AG20443 (cell line): ENCODE data around the gene MARCHF2.

ENCODE experiments used
- DNase-seq: peaks from one replicate; pipeline ENCODE4 v3.0.0; 2012; ENCODE audit warnings: low spot score, mixed read lengths

Gene MARCHF2

GRCh38 chr19:8387688-8388611 lies 25.2 kb upstream of the MARCHF2 start:
- DNase-seq: no peak

GRCh38 chr19:8388612-8388958 lies 24.5 kb upstream of the MARCHF2 start:
- DNase-seq: no peak

DNA sequence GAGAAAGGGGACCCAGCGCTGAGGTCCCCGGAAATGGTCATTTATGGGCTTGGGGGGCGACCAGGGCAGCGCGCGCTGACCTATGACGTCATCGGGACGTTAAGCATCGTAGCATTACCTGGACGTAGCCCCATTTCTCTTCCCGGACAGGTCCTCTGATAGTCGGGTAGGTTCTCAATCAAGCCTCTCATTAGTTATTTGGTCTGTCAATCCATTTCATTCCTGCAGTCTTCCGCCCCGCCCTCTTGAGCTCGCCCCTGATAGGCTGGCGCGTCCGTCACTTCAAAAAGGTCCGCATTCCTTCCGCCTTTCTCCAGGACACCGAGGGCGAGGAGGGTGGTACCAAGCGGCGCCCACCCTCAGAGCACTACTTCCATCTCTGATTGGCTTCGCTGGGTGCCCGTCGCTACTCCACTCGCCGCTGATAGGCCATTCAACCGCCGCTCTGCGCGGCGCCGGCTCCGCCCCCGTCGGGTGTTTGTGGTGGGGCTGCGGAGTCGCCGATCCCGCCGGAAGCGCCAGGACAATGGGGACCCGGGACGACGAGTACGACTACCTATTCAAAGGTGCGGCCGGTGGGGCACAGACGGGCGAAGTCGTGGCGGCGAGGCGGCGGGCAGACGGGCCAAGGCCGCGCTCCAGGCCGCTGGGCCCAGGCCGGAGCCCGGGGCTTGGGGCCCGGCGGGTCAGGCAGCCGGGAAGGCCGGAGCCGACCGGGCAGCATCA lies 23.1 kb upstream of the MARCHF2 start, which contains the start of gene RAB11B:
TSS of gene RAB11B (plus strand) at position 470 of the 726 bp plus-strand sequence. CDS start at position 527, 57 bp downstream.
- DNase-seq: peak; percentile 97

DNA sequence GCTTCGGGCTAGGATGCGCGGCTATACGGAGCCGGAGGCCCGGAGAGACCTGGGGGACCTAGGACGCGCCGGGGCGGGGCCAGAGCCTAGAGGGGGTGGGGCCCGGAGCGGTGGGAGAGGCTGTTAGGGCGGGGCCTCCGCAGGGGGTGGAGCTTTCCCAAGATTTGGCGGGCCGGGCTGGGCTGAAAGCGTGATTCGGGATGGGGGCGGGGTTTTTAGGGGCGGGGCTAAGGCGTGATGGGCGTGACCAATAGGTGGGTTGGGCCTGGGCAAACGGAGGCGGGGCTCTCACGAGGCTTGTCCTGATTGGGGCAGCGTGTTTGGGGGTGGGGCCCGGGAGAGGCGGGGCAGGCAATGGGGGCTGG lies 22.5 kb upstream of the MARCHF2 start:
- DNase-seq: peak; percentile 96

- DNase-seq: no peak
These were observed 21.7 kb upstream of the MARCHF2 start for GRCh38 chr19:8391198-8392016.

GRCh38 chr19:8392017-8392591 lies 21.0 kb upstream of the MARCHF2 start:
- peak; percentile 17 for DNase-seq

GRCh38 chr19:8393192-8393870 lies 19.8 kb upstream of the MARCHF2 start:
- no peak for DNase-seq

- DNase-seq: no peak
These were observed 19.2 kb upstream of the MARCHF2 start for GRCh38 chr19:8393871-8394250.

- DNase-seq: no peak
These were observed 17.5 kb upstream of the MARCHF2 start for GRCh38 chr19:8395621-8396082.

DNA sequence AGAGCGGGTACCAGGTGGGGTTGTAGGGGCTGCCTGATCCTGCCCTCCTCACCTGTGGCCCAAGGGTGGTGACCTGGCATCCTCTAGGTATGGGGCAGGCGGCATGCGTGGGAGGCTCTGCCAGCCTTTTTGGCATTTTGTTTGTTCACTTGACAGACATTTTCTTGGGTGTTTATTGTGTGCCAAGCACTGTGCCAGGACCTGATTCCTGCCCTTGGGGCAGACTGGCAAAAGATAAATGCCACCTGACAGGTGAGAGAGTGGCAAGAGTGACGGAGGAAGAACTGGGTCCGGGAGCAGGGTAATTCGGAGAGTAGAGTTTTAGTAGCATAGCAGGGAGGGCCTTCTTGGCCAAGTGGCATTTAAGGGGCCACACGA lies 16.9 kb upstream of the MARCHF2 start:
- DNase-seq: no peak

DNA sequence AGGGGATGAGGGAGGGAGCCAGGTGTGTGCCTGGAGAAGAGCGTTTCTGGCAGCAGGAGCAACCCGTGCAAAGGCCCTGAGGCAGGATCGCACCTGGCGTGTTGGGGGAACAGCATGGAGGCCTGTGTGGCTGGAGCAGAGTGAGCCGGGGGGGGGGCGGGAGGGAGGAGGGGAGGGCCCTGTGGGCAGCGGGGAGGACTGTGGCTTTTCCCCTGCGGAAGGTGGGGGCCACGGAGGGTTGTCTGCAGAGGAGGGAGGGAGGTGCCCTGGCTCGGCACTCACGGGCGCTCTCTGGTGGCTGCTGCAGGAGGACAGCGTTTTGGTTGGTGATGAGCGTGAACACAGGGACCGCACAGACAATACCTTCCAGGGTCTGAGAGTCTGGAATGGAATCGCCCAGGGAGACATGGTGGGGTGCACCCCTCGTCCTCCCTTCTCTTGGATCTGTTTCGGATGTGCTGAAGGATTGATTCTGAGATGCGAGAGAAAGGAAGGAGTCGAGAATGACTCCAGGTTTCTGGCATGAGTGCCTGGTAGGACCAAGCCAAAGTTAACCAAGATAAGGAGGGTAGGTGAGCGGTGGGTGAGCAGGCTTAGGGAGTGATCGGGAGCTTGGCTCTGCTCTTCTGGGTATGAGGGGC lies 16.4 kb upstream of the MARCHF2 start:
- peak; percentile 82 for DNase-seq

DNA sequence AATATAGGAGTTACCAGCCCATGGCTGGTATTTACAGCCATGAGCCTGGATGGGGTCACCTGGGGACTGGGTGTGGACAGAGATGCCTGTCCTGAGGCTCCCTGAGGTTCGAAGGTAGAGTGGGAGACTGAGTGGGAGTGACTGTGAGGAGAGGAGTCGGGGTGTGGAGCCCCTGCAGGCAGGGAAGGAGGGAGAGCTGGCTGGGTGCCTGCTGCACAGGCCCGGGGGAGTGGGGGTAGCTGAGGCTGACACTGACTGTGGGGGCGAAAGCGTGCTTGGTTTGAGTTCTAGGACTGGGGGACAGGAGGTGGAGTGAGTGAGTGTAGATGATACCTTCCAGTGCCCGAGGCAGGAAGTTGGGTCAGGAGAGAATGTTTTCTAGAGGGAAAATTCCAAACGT lies 15.8 kb upstream of the MARCHF2 start:
- DNase-seq: no peak

- no peak for DNase-seq
These were observed 15.3 kb upstream of the MARCHF2 start for GRCh38 chr19:8397746-8398310.

GRCh38 chr19:8398311-8398771 lies 14.8 kb upstream of the MARCHF2 start:
- DNase-seq: no peak

DNA sequence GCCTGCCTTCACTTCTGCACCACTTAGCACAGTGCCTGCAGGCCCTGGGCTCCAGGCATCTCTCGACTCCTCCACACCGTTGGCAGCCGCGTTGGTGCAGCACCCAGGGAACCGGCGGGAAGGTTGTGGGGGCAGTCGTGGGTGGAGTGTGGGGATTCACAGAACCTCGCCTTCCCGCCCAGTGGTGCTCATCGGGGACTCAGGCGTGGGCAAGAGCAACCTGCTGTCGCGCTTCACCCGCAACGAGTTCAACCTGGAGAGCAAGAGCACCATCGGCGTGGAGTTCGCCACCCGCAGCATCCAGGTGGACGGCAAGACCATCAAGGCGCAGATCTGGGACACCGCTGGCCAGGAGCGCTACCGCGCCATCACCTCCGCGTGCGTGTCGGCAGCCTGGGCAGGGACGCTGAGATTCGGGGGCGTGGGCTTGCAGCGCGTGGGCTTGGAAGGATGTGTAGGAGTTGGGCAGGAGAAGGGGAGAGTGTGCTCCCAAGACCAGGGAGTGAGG lies 13.4 kb upstream of the MARCHF2 start:
- DNase-seq: no peak

GRCh38 chr19:8401981-8402411 lies 11.1 kb upstream of the MARCHF2 start:
- no peak for DNase-seq

DNA sequence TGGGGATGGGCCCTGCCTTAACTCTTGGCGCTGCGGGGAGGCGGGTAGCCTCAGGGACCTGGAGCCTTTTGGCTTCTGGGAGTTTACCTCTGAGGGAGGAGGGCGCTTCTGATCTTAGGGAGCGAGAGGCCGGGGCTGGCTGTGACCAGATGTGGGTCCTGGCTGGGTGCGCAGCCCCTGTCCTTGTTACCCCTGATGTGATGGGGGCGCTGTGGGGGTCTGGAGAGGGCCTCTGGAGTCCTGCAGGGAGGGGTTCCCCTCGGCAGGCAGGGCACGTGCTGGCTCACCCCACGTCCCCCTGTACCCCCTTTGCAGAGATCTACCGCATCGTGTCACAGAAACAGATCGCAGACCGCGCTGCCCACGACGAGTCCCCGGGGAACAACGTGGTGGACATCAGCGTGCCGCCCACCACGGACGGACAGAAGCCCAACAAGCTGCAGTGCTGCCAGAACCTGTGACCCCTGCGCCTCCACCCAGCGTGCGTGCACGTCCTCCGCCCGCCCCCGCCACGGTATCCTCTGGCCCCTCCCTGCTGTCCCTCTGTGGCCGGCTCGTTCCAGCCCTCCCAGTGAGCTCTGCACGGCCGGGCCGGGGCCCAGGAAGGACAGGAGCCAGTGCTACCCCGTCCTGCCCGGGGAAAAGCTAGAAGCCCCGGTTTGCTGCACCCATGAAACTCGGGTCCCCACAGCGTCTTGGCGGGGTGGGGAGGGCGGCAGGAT lies 9.8 kb upstream of the MARCHF2 start:
- DNase-seq: no peak

GRCh38 chr19:8403820-8404109 lies 9.3 kb upstream of the MARCHF2 start:
- no peak for DNase-seq

GRCh38 chr19:8404391-8405151 lies 8.5 kb upstream of the MARCHF2 start:
- no peak for DNase-seq
